K562 (cell line): ENCODE measurements around the gene HELZ. TPM values are rescaled to one million over a fixed set of nuclear protein-coding genes. Genes with fewer than 3 reads are reported as not detected.

ENCODE experiments used
- ATAC-seq: fragments of 200-7000 bp; cut with Tn5 transposase; 3 replicates; pipeline ENCODE4 v1.9.1; 2020; ENCODE audit warnings: moderate library complexity
- BruUV-seq: library from RNA; stranded (reverse); fragments of 400-500 nt; replicated peaks from 2 replicates; lab custom pipeline; 2021; lab: Mats Ljungman, UMichigan
- CTCF ChIA-PET: fragments of 300-600 bp; formaldehyde crosslinking; extraction: SDS; loops from one replicate; lab custom pipeline; 2021; ENCODE audit warnings: low intra/inter-chr PET ratio; lab: Yijun Ruan, JAX
- POLR2A ChIA-PET: fragments of 300-600, 350-650 bp; sonication (Branson Sonifier 250); formaldehyde crosslinking; extraction: SDS; loops from one replicate; lab custom pipeline; 2021; ENCODE audit warnings: antibody characterized with exemption, inconsistent platforms; lab: Yijun Ruan, JAX
- DNase-seq, 4 experiments: peaks; one replicate each; pipeline versions ENCODE4 v3.0.0 to v3.0.0-alpha.2; 2011 to 2018; ENCODE audit warnings: low spot score in 3 of 4, mixed read lengths in 3 of 4; ENCODE audit errors: extremely low read depth in 1 of 4
- FAIRE-seq: peaks from 2 replicates; lab custom pipeline; 2011; peaks lifted over from hg19 to GRCh38; lab: Jason Lieb, UNC
- H2AFZ ChIP-seq: 2 replicates; pipeline ENCODE4 v1.6.0; 2011; ENCODE audit warnings: low read depth, low read length, control low read depth, inconsistent platforms
- H3K27ac ChIP-seq: fragments of 200-600 bp; 3 replicates; pipeline ENCODE4 v1.8.0; 2011; ENCODE audit warnings: low read depth, mild to moderate bottlenecking, control low read depth, inconsistent platforms, low read length, moderate library complexity, mixed read lengths; ENCODE audit errors: extremely low read depth
- H3K27me3 ChIP-seq, 2 experiments: fragments of 300-600 bp in 1 of 2; 2 replicates in 1 of 2; 3 replicates in 1 of 2; pipeline versions ENCODE4 v1.6.0 to v1.8.0; 2011; ENCODE audit warnings: inconsistent platforms in 2 of 2, low read length in 2 of 2, mild to moderate bottlenecking in 1 of 2, mixed read lengths in 1 of 2, moderate library complexity in 1 of 2; ENCODE audit not compliant: control insufficient read depth in 2 of 2, insufficient read depth in 2 of 2
- H3K36me3 ChIP-seq: fragments of 300-600 bp; 3 replicates; pipeline ENCODE4 v1.8.0; 2011; ENCODE audit warnings: mild to moderate bottlenecking, low read length, inconsistent platforms; ENCODE audit not compliant: control insufficient read depth, insufficient read depth
- H3K4me1 ChIP-seq, 2 experiments: fragments of 200-600 bp in 1 of 2; replicated peaks in 1 of 2; 2 replicates in 1 of 2; 3 replicates in 1 of 2; pipeline versions ENCODE4 v1.5.1 to v1.8.0; 2011; ENCODE audit warnings: inconsistent platforms in 2 of 2, low read length in 2 of 2, mild to moderate bottlenecking in 1 of 2, mixed read lengths in 1 of 2, moderate library complexity in 1 of 2; ENCODE audit not compliant: control insufficient read depth in 2 of 2, insufficient read depth in 2 of 2
- H3K4me2 ChIP-seq: 2 replicates; pipeline ENCODE4 v1.6.1; 2011; ENCODE audit warnings: low read length, control low read depth, inconsistent platforms, mixed read lengths; ENCODE audit not compliant: insufficient read depth
- H3K4me3 ChIP-seq: fragments of 200-600 bp; sonication (generic), shearing (Covaris generic); 2 replicates; pipeline ENCODE4 v1.5.1; 2016; ENCODE audit warnings: control low read depth, inconsistent platforms
- H3K79me2 ChIP-seq: fragments of 200-600 bp; 3 replicates; pipeline ENCODE4 v1.8.0; 2011; ENCODE audit warnings: low read length, inconsistent platforms; ENCODE audit not compliant: control insufficient read depth, insufficient read depth
- H3K9ac ChIP-seq, 2 experiments: 2 replicates each; pipeline versions ENCODE4 v1.6.0 to v1.6.1; 2011; ENCODE audit warnings: low read depth in 2 of 2, low read length in 2 of 2, control low read depth in 1 of 2, inconsistent platforms in 1 of 2, mild to moderate bottlenecking in 1 of 2, mixed read lengths in 1 of 2; ENCODE audit not compliant: insufficient read depth in 1 of 2
- H3K9me1 ChIP-seq: one replicate; pipeline ENCODE4 v1.6.0; 2011; ENCODE audit warnings: inconsistent platforms, mild to moderate bottlenecking, low read length, moderate library complexity; ENCODE audit not compliant: control insufficient read depth, insufficient read depth
- H3K9me3 ChIP-seq: replicated peaks from 2 replicates; pipeline ENCODE4 v1.5.1; 2011; ENCODE audit warnings: low read depth, low read length, inconsistent platforms; ENCODE audit not compliant: control insufficient read depth, insufficient read depth
- H4K20me1 ChIP-seq: replicated peaks from 2 replicates; pipeline ENCODE4 v1.6.1; 2011; ENCODE audit warnings: low read length, inconsistent platforms, mixed read lengths; ENCODE audit not compliant: control insufficient read depth, insufficient read depth
- ARNT ChIP-seq, 2 experiments: fragments of 450-650 bp; IDR thresholded peaks; 2 replicates each; pipeline ENCODE4 v1.6.1; 2016; ENCODE audit warnings: mild to moderate bottlenecking in 1 of 2
- BRCA1 ChIP-seq, 2 experiments: fragments of 450-650 bp in 1 of 2; sonication (generic) in 1 of 2; formaldehyde crosslinking in 1 of 2; IDR thresholded peaks; 2 replicates each; pipeline versions ENCODE4 v1.5.0 to v1.6.1; 2017 to 2020; ENCODE audit warnings: mild to moderate bottlenecking in 1 of 2, missing genetic modification reagents in 1 of 2
- FOXA3 ChIP-seq, 2 experiments: fragments of 450-650 bp in 1 of 2; sonication (generic) in 1 of 2; formaldehyde crosslinking; IDR thresholded peaks in 1 of 2; conservative IDR thresholded peaks in 1 of 2; 2 replicates each; pipeline versions ENCODE4 v1.4.0 to v1.8.0; 2020 to 2022; ENCODE audit warnings: mild to moderate bottlenecking in 2 of 2, missing genetic modification reagents in 1 of 2
- FOXJ3 ChIP-seq: sonication (generic); formaldehyde crosslinking; IDR thresholded peaks from 2 replicates; pipeline ENCODE4 v1.4.0; 2020; ENCODE audit warnings: mild to moderate bottlenecking, missing genetic modification reagents
- HOXB6 ChIP-seq: fragments of 250-450 bp; sonication (Bioruptor Pico); IDR thresholded peaks from 2 replicates; pipeline ENCODE4 v1.5.1; 2022; ENCODE audit warnings: mild to moderate bottlenecking, borderline replicate concordance
- NEUROD1 ChIP-seq: fragments of 150-350 bp; IDR thresholded peaks from 2 replicates; pipeline ENCODE4 v1.6.1; 2014; ENCODE audit warnings: borderline replicate concordance, low read length, low read depth; ENCODE audit not compliant: partially characterized antibody
- PML ChIP-seq: IDR thresholded peaks from 2 replicates; pipeline ENCODE4 v1.6.1; 2012; ENCODE audit warnings: low read length, inconsistent platforms
- PRDM10 ChIP-seq: fragments of 450-650 bp; IDR thresholded peaks from 2 replicates; pipeline ENCODE4 v1.6.1; 2018; ENCODE audit not compliant: partially characterized antibody
- TCF7L2 ChIP-seq: fragments of 150-350 bp; IDR thresholded peaks from 2 replicates; pipeline ENCODE4 v1.6.1; 2016; ENCODE audit warnings: low read depth, mild to moderate bottlenecking, low read length, moderate library complexity
- ZNF174 ChIP-seq: fragments of 250-450 bp; sonication (Bioruptor Pico); IDR thresholded peaks from 2 replicates; pipeline ENCODE4 v1.4.0; 2020; ENCODE audit warnings: mild to moderate bottlenecking
- ZNF589 ChIP-seq: fragments of 200-800 bp; sonication (Bioruptor generic); IDR thresholded peaks from 2 replicates; pipeline ENCODE4 v1.6.1; 2016; ENCODE audit warnings: low read depth, missing genetic modification characterization, missing compliant biosample characterization
- ZZZ3 ChIP-seq: fragments of 450-650 bp; IDR thresholded peaks from 2 replicates; pipeline ENCODE4 v1.6.1; 2016; ENCODE audit warnings: antibody characterized with exemption, mild to moderate bottlenecking, moderate library complexity
- WGBS: fragments of 100-300 bp; shearing (Covaris generic); methylation state at CpG from one replicate; pipeline ENCODE4 v1.1.6; 2016; ENCODE audit warnings: low coverage, mixed read lengths; ENCODE audit not compliant: insufficient coverage; ENCODE audit errors: missing lambda C conversion rate; 5-methylcytosine and 5-hydroxymethylcytosine counted together
- in situ Hi-C: fragments of 300-500 bp; cut with MboI; formaldehyde crosslinking; loops from 4 replicates; pipeline ENCODE4 v1.15.0; 2018; ENCODE audit warnings: inconsistent platforms, mixed read lengths
- intact Hi-C: fragments of 100-400 bp; cut with micrococcal nuclease; formaldehyde crosslinking; loops from 2 replicates; pipeline ENCODE4 v1.14.2; 2022
- polyA plus RNA-seq, 8 experiments: library from polyadenylated mRNA; depleted of rRNA in 4 of 8; stranded (reverse) in 5 of 8; unstranded in 3 of 8; fragments of >200 nt; fragmentation: Nextera tagmentation in 2 of 8; fragmentation: Illumina TruSeq in 1 of 8; extraction: Ambion mirVana in 2 of 8; extraction: Trizol in 1 of 8; gene quantifications; 2 replicates each; pipeline versions ENCODE4 v1.2.1 to v1.2.3, GENCODE V29; 2011 to 2014; ENCODE audit warnings: inconsistent platforms in 1 of 8, missing spikeins in 1 of 8
- total RNA-seq, 7 experiments: library from RNA; depleted of rRNA in 6 of 7; stranded (reverse); fragments of >200 nt in 6 of 7; fragmentation: Illumina TruSeq in 2 of 7; extraction: Trizol in 2 of 7; gene quantifications; 2 replicates each; pipeline versions ENCODE4 v1.2.1 to v1.2.3, GENCODE V29; 2011 to 2021; ENCODE audit warnings: low replicate concordance in 1 of 7

Gene HELZ
- total and polyA plus RNA-seq, 9 of the 15 experiments (the other 6 are each of a cell fraction or from before 2014, with no cell fraction given) = 5.2 to 39.8 (median 17.3) TPM

GRCh38 chr17:67128700-67129099, 116.3 kb downstream of the HELZ start:
- Histone ChIP-seq H4K20me1 (0 out of 2 replicates have a peak, but pooled peaks cover 3% of the 10 kb centered on the region), H2AFZ (no peak overlapping the region)
- DNase-seq (no peak), ATAC-seq (no peak)
- CTCF ChIA-PET = no interaction called here
- no peak for TF ChIP-seq PRDM10
- TF ChIP-seq HOXB6 (CRISPR knock-in tag) = no peak
- no peak for TF ChIP-seq ZNF589 (CRISPR knock-in tag)
- no peak for TF ChIP-seq PML
- TF ChIP-seq ARNT (IDR thresholded peaks at IDR 0.05) = no peak
- no peak for TF ChIP-seq TCF7L2
- TF ChIP-seq BRCA1 (IDR thresholded peaks at IDR 0.05) = no peak
- TF ChIP-seq BRCA1 (CRISPR knock-in tag; IDR thresholded peaks at IDR 0.05) = no peak
- TF ChIP-seq NEUROD1 = no peak
- no peak for TF ChIP-seq FOXJ3 (CRISPR knock-in tag)
- no peak for TF ChIP-seq ZZZ3
- TF ChIP-seq FOXA3 (CRISPR knock-in tag; conservative IDR thresholded peaks at IDR 0.05 in 1 of 2, IDR thresholded peaks at IDR 0.05 in 1 of 2) = no peak
- TF ChIP-seq ZNF174 (CRISPR knock-in tag) = no peak
- TF ChIP-seq, all 486 proteins: peak for 0
- in situ Hi-C loops (no loop called here), intact Hi-C loops (no loop called here)
- peaks cover 25% of the 10 kb centered on the region; the same call in 1 of the 3 replicates for H3K36me3 ChIP-seq
- H3K9me3 ChIP-seq = no peaks in the 10 kb centered on the region
- no peak overlapping the region for H3K4me3 ChIP-seq
- H3K9ac ChIP-seq = no peak overlapping the region
- BruUV-seq = no TSS peak
- H3K9me1 ChIP-seq = no peaks in the 10 kb centered on the region
- H3K79me2 ChIP-seq = no peaks in the 10 kb centered on the region
- POLR2A ChIA-PET = no interaction called here
- WGBS = 88% methylated on average over 3 of the region's 3 CpGs
- H3K27ac ChIP-seq = no peak overlapping the region
- no peaks in the 10 kb centered on the region for H3K27me3 ChIP-seq
- no peak for FAIRE-seq
- H3K4me2 ChIP-seq = no peak overlapping the region
- no peaks in the 10 kb centered on the region for H3K4me1 ChIP-seq
